GM12864 (cell line): ENCODE measurements around the gene POLR3G.

Experiments
- DNase-seq: peaks from one replicate; pipeline ENCODE4 v3.0.0-alpha.2; 2011; ENCODE audit warnings: low read depth
- H3K4me3 ChIP-seq: 2 replicates; pipeline ENCODE4 v1.5.1; 2011; ENCODE audit warnings: mild to moderate bottlenecking, low read depth, low read length, control low read depth
- CTCF ChIP-seq: IDR thresholded peaks from 2 replicates; pipeline ENCODE4 v1.5.1; 2011; ENCODE audit warnings: low read depth, mild to moderate bottlenecking, moderate library complexity, low read length, control low read depth, inconsistent platforms; ENCODE audit errors: missing control alignments

POLR3G gene

GRCh38 chr5:90503596-90503995 is 28.9 kb downstream of the POLR3G start:
- no peak overlapping the region for H3K4me3 ChIP-seq
- no peak for DNase-seq
- no peak for TF ChIP-seq CTCF

- no peak for TF ChIP-seq CTCF
- no peak for DNase-seq
Measured at GRCh38 chr5:90504743-90505142, 30.1 kb downstream of the POLR3G start.

DNA sequence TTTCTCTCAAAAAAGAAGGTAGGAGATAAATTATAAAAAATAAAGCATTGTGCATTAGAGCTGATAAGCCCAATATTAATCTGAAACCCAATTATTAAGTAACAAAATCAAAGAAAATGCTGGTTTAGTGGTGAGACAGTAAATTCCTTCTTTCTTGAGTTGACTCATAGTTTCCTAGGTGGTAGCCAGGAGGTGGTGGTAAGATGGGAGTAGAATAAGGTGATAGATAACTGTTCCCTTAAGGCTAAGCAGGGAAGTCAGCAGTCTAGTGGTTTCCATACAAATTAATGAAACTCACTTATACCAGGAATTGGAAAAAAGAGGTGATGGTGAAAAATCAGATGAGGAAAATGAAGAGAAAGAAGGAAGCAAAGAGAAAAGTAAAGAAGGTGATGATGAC is 31.6 kb downstream of the POLR3G start:
- no peak overlapping the region for H3K4me3 ChIP-seq
- TF ChIP-seq CTCF: no peak
- no peak for DNase-seq

More at GRCh38 chr5:90504743-90505142, 30.1 kb downstream of the POLR3G start:
- no peak overlapping the region for H3K4me3 ChIP-seq

GRCh38 chr5:90510438-90510837 is 35.8 kb downstream of the POLR3G start:
- H3K4me3 ChIP-seq: no peak overlapping the region
- DNase-seq: no peak
- no peak for TF ChIP-seq CTCF

DNA sequence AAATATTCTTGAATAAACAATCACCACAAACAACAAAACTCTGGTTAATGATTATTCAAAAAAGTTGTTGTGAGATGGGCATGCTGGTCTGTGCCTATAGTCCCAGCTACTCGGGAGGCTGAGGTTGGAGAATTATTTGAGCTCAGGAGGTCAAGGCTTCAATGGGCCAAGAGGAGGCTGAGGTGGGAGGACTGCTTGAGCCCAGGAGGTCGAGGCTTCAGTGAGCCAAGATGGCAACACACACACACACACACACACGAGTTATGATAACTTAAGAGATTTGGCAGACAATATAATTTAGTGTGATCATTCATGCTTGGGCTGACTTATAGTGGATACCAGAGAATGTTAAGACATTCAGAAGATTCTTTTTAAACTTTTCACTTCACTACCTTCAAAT is 39.9 kb downstream of the POLR3G start:
- no peak for DNase-seq
- TF ChIP-seq CTCF: no peak
- H3K4me3 ChIP-seq: no peak overlapping the region

- DNase-seq: no peak
- TF ChIP-seq CTCF: no peak
Measured at GRCh38 chr5:90518661-90519060, 44.0 kb downstream of the POLR3G start.

GRCh38 chr5:90519081-90519480 is 44.4 kb downstream of the POLR3G start:
- no peak for TF ChIP-seq CTCF
- no peak for DNase-seq
- no peak overlapping the region for H3K4me3 ChIP-seq

More at GRCh38 chr5:90518661-90519060, 44.0 kb downstream of the POLR3G start:
- H3K4me3 ChIP-seq: no peak overlapping the region
